ENCODE results near the gene STX18.

STX18 gene

GRCh38 chr4:4439782-4440181 is 102.1 kb downstream of the STX18 start:
- no peak for TF ChIP-seq CTCF (IDR thresholded peaks at IDR 0.05)
- Histone ChIP-seq H3K36me3 (peaks cover 24 to 32% (median 31%) of the 10 kb centered on the region in 3 donors), H3K27ac (no peak overlapping the region), H3K4me3 (no peak overlapping the region), H3K27me3 (no peaks in the 10 kb centered on the region), H3K4me1 (no peaks in the 10 kb centered on the region), H3K9me3 (no peaks in the 10 kb centered on the region)
- intact Hi-C loops (cut with DNase I; ENCODE audit: low total_unique reads), result no loop called here
- DNase-seq, result no peak

GRCh38 chr4:4438891-4439290 is 103.0 kb downstream of the STX18 start:
- Histone ChIP-seq H3K27me3 (no peaks in the 10 kb centered on the region), H3K4me1 (no peaks in the 10 kb centered on the region), H3K9me3 (no peaks in the 10 kb centered on the region), H3K4me3 (no peak overlapping the region), H3K36me3 (peaks cover 32 to 41% (median 40%) of the 10 kb centered on the region in 3 donors), H3K27ac (no peak overlapping the region)
- no peak for DNase-seq
- intact Hi-C loops (cut with DNase I; ENCODE audit: low total_unique reads), result no loop called here
- TF ChIP-seq CTCF (IDR thresholded peaks at IDR 0.05), result no peak

- Histone ChIP-seq H3K27ac (no peak overlapping the region), H3K36me3 (peaks cover 37 to 50% (median 45%) of the 10 kb centered on the region in 3 donors), H3K27me3 (no peaks in the 10 kb centered on the region), H3K4me3 (no peak overlapping the region), H3K4me1 (no peaks in the 10 kb centered on the region), H3K9me3 (no peaks in the 10 kb centered on the region)
- intact Hi-C loops (cut with DNase I; ENCODE audit: low total_unique reads), result no loop called here
- no peak for DNase-seq
- TF ChIP-seq CTCF (IDR thresholded peaks at IDR 0.05), result no peak
Observed at GRCh38 chr4:4437798-4438470, 103.9 kb downstream of the STX18 start.

DNA sequence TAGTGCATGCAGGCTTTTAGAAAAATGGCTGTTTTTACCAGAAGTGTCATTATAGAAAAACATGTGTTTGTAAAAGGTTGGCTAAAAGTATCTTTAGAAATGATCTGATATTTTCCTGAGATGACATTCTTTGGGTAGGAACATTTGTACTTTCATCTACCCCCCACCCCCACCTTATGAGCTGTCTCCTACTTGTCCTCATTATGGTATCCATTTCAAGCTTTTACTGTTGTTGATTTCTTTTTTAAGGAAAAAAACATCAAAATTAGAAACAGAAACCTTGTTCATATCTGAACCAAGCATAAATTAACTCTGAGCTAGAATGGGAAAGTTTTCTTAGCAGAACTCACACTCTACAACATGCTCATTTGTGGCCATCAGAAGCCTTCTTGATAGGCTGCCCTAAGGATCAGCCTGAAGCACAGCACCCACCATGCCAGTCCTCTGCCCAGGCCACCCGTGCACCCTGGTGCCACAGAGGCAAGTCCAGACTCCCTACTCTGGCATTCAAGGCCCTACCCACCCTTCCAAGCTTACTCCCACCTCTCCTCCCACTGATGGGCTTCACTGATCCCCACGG is 105.5 kb downstream of the STX18 start:
- no peak for DNase-seq
- H3K36me3 ChIP-seq, result peaks cover 34 to 65% (median 56%) of the 10 kb centered on the region in 3 donors
- no peaks in the 10 kb centered on the region for H3K27me3 ChIP-seq
- no peak for TF ChIP-seq CTCF (IDR thresholded peaks at IDR 0.05)
- H3K4me1 ChIP-seq, result no peaks in the 10 kb centered on the region
- no peaks in the 10 kb centered on the region for H3K9me3 ChIP-seq
- intact Hi-C loops (cut with DNase I; ENCODE audit: low total_unique reads), result no loop called here
- H3K4me3 ChIP-seq, result no peak overlapping the region
- H3K27ac ChIP-seq, result no peak overlapping the region

- Histone ChIP-seq H3K27me3 (no peaks in the 10 kb centered on the region), H3K9me3 (no peaks in the 10 kb centered on the region), H3K27ac (no peak overlapping the region), H3K4me3 (no peak overlapping the region), H3K4me1 (no peaks in the 10 kb centered on the region), H3K36me3 (peaks cover 34 to 65% (median 51%) of the 10 kb centered on the region in 3 donors)
- no peak for DNase-seq
- TF ChIP-seq CTCF (IDR thresholded peaks at IDR 0.05), result no peak
- intact Hi-C loops (cut with DNase I; ENCODE audit: low total_unique reads), result no loop called here
Observed at GRCh38 chr4:4433941-4434340, 107.9 kb downstream of the STX18 start.
